NOMO-1 (cell line): ENCODE data around the gene NSD1.
"Not testable (repeated sequence)": the region's sequence is repeated elsewhere in the genome, so short reads cannot be mapped to it uniquely, and the experiment has no call there.

ENCODE experiments used
- DNase-seq, 2 experiments: peaks; one replicate each; lab custom pipeline; 2025; ENCODE audit not compliant: unreplicated experiment in 2 of 2; lab: John Stamatoyannopoulos, UW

NSD1 gene

GRCh38 chr5:177338251-177339106 lies 204.9 kb downstream of the NSD1 start:
- no peak for DNase-seq

- no peak for DNase-seq
Measured at GRCh38 chr5:177339107-177339638, 205.6 kb downstream of the NSD1 start.

- DNase-seq = not testable (repeated sequence)
Measured at GRCh38 chr5:177343000-177343399, 209.4 kb downstream of the NSD1 start.

GRCh38 chr5:177343777-177344176 lies 210.2 kb downstream of the NSD1 start:
- no peak for DNase-seq

- DNase-seq = no peak
Measured at GRCh38 chr5:177344891-177345290, 211.3 kb downstream of the NSD1 start.

- DNase-seq = no peak
Measured at GRCh38 chr5:177346820-177347219, 213.2 kb downstream of the NSD1 start.

- no peak for DNase-seq
Measured at GRCh38 chr5:177347699-177348098, 214.1 kb downstream of the NSD1 start.

- DNase-seq = no peak
Measured at GRCh38 chr5:177349362-177349647, 215.7 kb downstream of the NSD1 start.

GRCh38 chr5:177349762-177350161 lies 216.2 kb downstream of the NSD1 start:
- DNase-seq = no peak
